HepG2 (cell line): ENCODE measurements around the gene CALN1.

Experiments used
- SUZ12 ChIP-seq: fragments of 150-350 bp; IDR thresholded peaks from 2 replicates; pipeline ENCODE4 v1.6.1; 2014; ENCODE audit warnings: low read depth, low read length
- TF ChIP-seq, protein P1 (sequence below): sonication (generic); formaldehyde crosslinking; IDR thresholded peaks from 2 replicates; pipeline ENCODE4 v1.9.0; 2021; ENCODE audit warnings: missing genetic modification reagents, borderline replicate concordance

DNA sequence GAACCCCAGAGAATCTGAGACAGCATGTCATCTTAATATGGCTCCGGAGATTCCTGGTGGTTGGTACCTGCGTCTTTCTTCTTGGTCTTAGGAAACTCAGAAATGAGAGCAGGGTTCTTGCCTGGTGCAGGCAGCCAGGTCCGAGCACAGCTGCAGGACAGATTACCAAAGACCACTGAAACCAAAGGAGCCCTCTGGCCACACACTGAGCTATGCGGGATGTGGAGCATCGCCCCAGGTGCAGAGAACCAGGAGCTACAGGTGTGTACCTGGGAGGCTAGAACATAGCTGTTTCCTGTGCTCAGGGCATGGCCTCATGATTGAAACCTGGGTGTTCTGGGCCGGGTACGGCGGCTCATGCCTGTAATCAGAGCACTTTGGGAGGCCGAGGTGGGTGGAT lies 635.4 kb downstream of the CALN1 start:
- no peak for TF ChIP-seq SUZ12
- TF ChIP-seq, protein P1, sequence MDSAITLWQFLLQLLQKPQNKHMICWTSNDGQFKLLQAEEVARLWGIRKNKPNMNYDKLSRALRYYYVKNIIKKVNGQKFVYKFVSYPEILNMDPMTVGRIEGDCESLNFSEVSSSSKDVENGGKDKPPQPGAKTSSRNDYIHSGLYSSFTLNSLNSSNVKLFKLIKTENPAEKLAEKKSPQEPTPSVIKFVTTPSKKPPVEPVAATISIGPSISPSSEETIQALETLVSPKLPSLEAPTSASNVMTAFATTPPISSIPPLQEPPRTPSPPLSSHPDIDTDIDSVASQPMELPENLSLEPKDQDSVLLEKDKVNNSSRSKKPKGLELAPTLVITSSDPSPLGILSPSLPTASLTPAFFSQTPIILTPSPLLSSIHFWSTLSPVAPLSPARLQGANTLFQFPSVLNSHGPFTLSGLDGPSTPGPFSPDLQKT = no peak
